Osteocyte (in vitro differentiated cells): ENCODE measurements around the gene PRDM8. TPM values are rescaled to one million over a fixed set of nuclear protein-coding genes. Genes with fewer than 3 reads are reported as not detected.

Source experiments
- DNase-seq: peaks from one replicate; pipeline ENCODE4 v3.0.0; 2021; ENCODE audit warnings: mixed read lengths; ENCODE audit not compliant: unreplicated experiment; ENCODE audit errors: extremely low spot score
- H3K27ac Mint-ChIP-seq: one replicate; pipeline ENCODE4 v1.8.0; 2021; ENCODE audit warnings: mild to moderate bottlenecking, mixed read lengths; ENCODE audit not compliant: unreplicated experiment
- H3K27me3 Mint-ChIP-seq: one replicate; pipeline ENCODE4 v1.8.0; 2021; ENCODE audit warnings: mixed read lengths; ENCODE audit not compliant: unreplicated experiment
- H3K36me3 Mint-ChIP-seq: one replicate; pipeline ENCODE4 v1.8.0; 2021; ENCODE audit warnings: mixed read lengths; ENCODE audit not compliant: unreplicated experiment
- H3K4me1 Mint-ChIP-seq: one replicate; pipeline ENCODE4 v1.8.0; 2021; ENCODE audit warnings: mixed read lengths; ENCODE audit not compliant: unreplicated experiment
- H3K4me3 Mint-ChIP-seq: one replicate; pipeline ENCODE4 v1.8.0; 2021; ENCODE audit warnings: mild to moderate bottlenecking, moderate library complexity, mixed read lengths; ENCODE audit not compliant: unreplicated experiment
- H3K9me3 Mint-ChIP-seq: one replicate; pipeline ENCODE4 v1.8.0; 2021; ENCODE audit warnings: mixed read lengths; ENCODE audit not compliant: unreplicated experiment
- total RNA-seq: library from RNA; stranded (reverse); gene quantifications from 2 replicates; pipeline ENCODE4 v1.2.1, GENCODE V29; 2021
- TF ChIP-seq, protein P1 (sequence below): fragments of 200-600 bp; sonication (generic); IDR thresholded peaks from 2 replicates; pipeline ENCODE4 v1.5.0; 2021; ENCODE audit warnings: antibody characterized with exemption, mild to moderate bottlenecking, moderate library complexity

PRDM8 gene
- total RNA-seq, 1 donor from 2014 or later, result 0.13 TPM

DNA sequence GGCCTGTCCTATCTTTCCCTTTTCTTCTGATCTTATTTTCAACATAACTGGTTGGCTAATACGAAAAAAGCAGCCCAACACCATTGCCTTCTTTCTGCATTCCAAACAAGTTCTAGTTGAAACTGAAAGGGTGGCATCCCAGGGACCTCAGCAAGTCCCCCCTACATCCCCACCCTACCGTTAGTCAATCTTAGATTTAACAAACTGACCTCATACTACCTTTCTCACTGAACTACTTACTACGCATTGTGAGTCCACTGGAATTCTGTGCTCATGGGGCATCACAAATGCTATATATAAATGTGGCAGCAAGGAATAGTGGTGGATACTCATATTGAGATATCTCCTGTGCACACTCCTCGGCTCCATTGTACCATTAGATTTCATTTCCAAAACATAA, 36.1 kb downstream of the PRDM8 start:
- H3K36me3 Mint-ChIP-seq, result no peaks in the 10 kb centered on the region
- DNase-seq, result no peak
- TF ChIP-seq, protein P1, sequence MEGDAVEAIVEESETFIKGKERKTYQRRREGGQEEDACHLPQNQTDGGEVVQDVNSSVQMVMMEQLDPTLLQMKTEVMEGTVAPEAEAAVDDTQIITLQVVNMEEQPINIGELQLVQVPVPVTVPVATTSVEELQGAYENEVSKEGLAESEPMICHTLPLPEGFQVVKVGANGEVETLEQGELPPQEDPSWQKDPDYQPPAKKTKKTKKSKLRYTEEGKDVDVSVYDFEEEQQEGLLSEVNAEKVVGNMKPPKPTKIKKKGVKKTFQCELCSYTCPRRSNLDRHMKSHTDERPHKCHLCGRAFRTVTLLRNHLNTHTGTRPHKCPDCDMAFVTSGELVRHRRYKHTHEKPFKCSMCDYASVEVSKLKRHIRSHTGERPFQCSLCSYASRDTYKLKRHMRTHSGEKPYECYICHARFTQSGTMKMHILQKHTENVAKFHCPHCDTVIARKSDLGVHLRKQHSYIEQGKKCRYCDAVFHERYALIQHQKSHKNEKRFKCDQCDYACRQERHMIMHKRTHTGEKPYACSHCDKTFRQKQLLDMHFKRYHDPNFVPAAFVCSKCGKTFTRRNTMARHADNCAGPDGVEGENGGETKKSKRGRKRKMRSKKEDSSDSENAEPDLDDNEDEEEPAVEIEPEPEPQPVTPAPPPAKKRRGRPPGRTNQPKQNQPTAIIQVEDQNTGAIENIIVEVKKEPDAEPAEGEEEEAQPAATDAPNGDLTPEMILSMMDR, result no peak
- peaks cover 33% of the 10 kb centered on the region for H3K4me1 Mint-ChIP-seq
- H3K27me3 Mint-ChIP-seq, result no peaks in the 10 kb centered on the region
- H3K4me3 Mint-ChIP-seq, result no peak overlapping the region
- no peak overlapping the region for H3K27ac Mint-ChIP-seq
- no peaks in the 10 kb centered on the region for H3K9me3 Mint-ChIP-seq

DNA sequence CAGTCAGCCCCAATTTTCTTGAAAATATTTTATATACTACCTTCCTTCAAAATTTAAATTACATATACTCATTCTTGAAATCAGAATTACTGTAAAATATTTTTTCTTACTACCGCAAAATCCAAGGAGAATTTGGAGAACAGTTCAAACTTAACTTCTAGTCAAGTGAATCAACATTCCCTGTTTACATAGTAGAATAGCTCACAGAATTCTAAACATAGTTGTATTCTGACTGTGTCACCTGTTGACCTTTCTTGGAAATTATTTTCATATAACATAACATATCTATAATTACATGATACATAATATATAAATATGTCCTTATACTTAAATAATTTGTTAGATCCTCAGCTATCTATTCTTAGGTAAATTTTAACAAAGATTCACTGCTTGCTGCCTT, 38.1 kb downstream of the PRDM8 start:
- Mint-ChIP-seq H3K27ac (peak overlapping the region; percentile 78), H3K4me3 (no peak overlapping the region), H3K27me3 (no peaks in the 10 kb centered on the region), H3K4me1 (peaks cover 30% of the 10 kb centered on the region), H3K36me3 (no peaks in the 10 kb centered on the region), H3K9me3 (no peaks in the 10 kb centered on the region)
- TF ChIP-seq, protein P1, result no peak
- no peak for DNase-seq

DNA sequence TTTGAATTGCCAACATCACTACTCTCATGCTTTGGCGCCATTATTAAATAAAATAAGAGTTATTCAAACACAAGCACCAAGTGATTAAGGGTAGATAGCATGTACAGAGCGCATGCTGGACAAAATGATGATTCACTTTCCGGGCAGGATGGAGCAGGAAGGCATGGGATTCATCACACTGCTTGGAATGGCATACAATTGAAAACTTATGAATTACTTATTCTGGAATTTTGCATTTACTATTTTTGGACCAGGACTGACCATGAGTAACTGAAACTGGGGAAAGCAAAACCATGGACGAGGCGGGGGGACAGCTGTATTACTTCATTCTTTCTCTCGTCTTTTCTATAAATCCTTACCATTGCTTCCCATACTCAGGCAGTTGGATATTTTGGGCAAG, 40.7 kb downstream of the PRDM8 start:
- Mint-ChIP-seq H3K27ac (no peak overlapping the region), H3K4me3 (peak overlapping the region; percentile 27), H3K36me3 (no peaks in the 10 kb centered on the region), H3K9me3 (no peaks in the 10 kb centered on the region), H3K4me1 (peaks cover 25% of the 10 kb centered on the region), H3K27me3 (no peaks in the 10 kb centered on the region)
- TF ChIP-seq, protein P1, result no peak
- DNase-seq, result no peak

DNA sequence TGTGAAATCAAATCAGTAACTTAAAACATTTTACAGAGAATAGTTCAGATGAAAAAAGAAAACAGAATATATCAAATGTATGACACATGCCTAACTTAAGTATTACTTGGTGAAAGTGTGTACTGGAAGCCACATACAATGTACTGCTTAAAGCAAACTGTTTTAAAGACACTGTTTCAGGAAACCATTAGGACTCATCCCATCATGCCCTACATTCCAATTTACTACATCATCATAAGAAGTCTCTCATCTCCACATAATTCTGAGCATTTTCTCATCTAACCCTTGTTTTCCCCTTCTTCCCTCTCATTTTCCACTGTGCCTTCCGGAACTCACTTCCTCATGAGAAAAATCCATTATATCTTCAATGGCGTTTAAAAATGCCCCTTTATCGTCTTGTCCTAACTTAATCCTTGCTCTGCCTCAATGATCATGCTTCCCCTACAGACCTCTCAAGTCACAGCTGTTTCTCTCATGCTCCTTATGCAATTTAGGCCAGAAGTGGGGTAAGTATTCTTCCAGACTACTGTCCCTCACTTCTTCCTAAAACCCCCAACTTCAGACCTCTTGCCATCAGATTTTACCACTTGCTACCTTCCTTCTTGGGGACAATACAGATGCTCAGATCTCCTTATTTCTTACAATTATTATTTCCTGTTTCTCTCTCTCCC, 42.3 kb downstream of the PRDM8 start:
- no peak for DNase-seq
- peaks cover 20% of the 10 kb centered on the region for H3K4me1 Mint-ChIP-seq
- no peak overlapping the region for H3K4me3 Mint-ChIP-seq
- H3K27ac Mint-ChIP-seq, result no peak overlapping the region
- no peaks in the 10 kb centered on the region for H3K9me3 Mint-ChIP-seq
- no peaks in the 10 kb centered on the region for H3K27me3 Mint-ChIP-seq
- H3K36me3 Mint-ChIP-seq, result no peaks in the 10 kb centered on the region
- TF ChIP-seq, protein P1, result no peak

DNA sequence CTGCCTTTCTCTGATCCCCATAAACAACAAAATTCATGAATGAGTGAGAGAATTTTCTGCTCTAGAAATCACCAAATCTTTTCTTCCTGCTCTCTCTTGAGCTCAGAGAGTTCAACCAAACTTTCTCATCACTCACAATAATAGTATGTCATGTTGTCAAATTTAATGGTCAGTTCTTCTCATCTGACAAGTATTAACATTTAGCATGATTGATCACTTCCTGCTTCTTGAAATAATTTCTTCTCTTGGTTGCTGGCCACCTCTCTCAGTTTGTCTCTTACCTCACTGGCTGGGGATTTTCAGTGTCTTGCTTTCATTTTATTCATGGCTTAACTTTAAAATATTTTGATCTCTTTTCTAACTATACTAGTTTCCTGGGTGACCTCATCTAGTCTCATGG, 43.7 kb downstream of the PRDM8 start:
- no peaks in the 10 kb centered on the region for H3K27me3 Mint-ChIP-seq
- H3K36me3 Mint-ChIP-seq, result no peaks in the 10 kb centered on the region
- no peak overlapping the region for H3K27ac Mint-ChIP-seq
- no peak for DNase-seq
- H3K9me3 Mint-ChIP-seq, result no peaks in the 10 kb centered on the region
- peaks cover 12% of the 10 kb centered on the region for H3K4me1 Mint-ChIP-seq
- TF ChIP-seq, protein P1, result no peak
- no peak overlapping the region for H3K4me3 Mint-ChIP-seq
